ENCODE measurements around the gene GUCA1C.

The GUCA1C gene

DNA sequence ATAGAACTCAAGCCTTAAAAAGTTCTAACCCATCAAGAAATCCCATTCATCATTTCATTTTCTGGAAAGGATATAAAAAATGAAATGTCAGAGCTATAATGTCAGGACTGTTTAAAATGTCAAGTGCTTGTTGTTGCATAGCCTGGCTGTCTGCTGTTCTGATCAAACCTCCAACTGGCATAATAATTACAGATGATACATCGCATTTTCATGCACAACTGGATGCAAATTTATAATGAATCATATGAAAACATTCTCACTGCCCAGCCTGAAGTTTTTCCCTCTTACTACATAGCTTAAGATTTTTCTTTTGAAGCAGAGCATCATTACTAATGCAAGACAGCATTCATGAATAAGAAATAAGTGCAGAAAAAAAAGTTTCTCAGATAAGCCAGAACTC is 46.5 kb downstream of the GUCA1C start:
- no peak for DNase-seq

DNA sequence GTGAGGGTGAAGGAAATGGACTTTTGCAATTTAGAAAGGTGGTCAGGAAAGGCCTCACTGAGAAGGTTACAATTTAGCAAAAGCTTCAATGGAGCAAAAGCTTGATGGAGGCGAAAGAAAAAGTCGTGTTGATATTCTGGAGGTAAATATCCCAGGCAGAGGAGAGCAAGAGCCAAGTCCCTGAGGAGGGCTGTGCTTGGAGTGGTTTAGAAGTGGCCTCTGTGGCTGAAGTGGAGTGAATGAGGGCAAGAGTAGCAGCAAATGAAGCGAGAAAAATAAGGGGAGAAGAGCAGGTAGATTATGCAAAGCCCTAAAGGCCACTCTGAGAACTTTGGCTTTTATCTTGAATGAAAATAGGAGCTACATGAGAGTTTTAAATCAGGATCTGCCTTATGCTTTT is 54.1 kb downstream of the GUCA1C start:
- DNase-seq: no peak

DNA sequence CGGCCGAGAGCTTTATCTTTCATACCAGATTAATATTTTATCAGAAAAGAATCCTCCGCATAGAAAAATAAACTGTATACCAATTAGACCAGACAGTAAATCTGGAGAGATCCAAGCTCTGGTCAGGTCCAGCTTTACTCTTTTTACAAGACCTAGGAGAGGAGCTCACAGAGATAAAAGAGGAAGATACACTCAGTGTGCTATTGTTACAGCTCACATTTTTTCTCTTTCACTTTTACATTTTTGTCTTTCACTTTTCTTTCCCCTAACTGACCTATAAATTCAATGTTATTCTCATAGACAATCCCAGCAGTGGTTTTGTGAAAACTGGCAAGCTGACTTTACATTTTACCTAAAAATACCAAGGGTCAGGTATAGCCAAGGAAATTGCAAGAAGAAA is 55.8 kb downstream of the GUCA1C start:
- peak in 1 of 2 donors; percentile 80 for DNase-seq

DNA sequence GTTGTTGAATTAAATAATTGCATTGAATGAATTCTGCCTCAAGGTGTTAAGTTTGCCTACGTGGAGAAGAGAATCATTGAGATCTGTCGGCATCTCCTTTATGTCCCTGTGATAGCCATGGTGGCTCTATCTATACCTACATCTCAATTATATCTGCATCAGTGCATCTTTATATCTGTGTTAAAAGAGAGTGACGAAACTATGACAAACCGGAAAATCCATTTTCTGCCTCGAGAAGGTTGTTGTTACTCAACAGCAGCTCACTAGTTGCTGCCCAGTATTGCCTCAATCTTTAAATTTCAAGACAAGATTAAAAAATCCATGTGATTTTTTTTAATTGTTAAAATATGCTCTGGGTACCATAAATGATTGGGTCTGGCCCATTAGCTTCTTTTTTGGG is 58.7 kb downstream of the GUCA1C start:
- DNase-seq: no peak

DNA sequence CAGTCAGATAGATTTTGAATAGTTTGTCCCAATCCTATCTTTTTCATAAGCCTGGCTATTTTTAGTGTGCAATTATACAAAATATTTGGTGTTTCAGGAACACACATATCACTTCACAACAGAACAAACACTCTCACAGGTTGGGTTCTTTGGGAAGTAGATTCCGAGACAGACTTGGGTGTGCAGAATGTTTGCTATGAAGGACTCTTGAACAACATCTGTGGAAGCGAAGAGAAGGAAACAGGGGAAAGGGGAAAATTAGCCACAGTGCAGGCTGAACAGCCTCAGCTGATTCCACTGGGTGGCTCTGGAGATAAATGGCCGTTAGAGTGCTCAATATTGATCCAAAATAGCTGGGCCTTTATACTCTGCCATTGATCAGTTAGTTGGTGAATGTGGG is 61.8 kb downstream of the GUCA1C start:
- DNase-seq: no peak

DNA sequence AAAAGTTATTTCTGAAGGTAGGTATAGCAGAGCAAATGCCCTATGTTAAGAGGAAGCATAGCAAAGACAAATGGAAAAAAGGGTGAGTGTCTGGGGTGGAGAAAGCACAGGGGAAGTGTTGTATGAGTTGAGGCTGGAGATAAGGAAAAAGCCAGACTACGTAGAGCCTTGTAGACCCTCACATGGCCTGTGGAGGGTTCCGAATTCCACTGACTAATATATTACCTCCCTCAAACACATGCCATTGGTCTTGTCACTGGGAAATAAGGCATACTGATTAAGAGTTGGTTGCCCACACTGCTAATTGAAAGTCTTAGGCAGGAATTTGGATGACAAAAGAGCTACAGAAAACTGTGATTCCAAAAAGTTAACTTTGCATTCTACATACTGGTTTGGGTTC is 65.9 kb downstream of the GUCA1C start:
- no peak for DNase-seq

DNA sequence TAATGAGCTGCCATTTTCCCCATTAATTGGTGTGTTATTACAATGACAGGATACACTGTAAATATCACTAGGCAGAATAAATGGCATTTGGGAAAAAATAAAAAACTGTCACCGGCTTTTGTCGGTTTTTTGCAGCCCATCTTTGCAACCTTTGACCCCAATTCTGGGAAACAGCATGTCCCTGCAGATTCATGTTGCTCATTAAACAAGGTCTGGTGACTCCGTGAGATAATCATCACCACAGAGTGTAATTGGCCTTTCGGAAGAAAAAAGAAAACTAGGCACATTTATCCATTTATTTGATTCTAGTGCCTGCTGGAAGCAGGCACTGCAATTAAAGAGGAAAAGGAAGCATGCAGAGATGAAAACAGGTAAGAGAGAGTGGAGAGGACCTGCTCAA is 66.6 kb downstream of the GUCA1C start:
- no peak for DNase-seq

DNA sequence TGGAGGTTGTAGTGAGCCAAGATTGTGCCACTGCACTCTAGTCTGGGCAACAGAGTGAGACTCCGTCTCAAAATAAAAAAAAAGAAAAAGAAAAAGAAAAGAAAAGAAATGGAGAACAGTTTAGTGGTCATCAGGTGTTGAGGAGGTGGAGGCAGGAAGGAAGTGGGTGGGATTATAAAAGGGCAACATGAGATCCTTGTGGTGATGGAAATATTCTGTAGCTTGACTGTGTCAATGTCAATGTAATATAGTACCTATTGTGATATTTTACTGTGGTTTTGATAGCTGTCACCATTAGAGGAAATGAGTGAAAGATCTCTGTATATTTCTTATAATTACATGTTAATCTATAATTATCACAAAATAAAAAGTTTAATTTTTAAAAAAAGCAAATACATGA is 70.3 kb downstream of the GUCA1C start:
- no peak for DNase-seq

DNA sequence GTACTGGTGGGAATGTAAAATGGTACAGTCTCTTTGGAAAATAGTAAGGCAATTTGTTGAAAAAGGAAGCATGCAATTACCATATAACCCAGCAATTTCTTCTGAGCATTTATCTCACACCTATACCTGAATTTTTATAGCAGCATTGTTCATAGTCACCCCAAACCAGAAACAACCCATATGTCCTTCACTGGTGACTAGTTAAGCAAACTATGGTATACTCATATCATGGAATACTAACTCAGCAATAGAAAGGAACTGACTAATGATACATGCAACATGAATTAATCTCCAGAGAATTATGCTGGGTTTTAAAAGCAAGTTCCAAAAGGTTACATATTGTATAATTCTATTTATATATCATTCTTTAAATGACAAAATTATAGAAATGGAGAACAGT is 70.9 kb downstream of the GUCA1C start:
- DNase-seq: no peak

DNA sequence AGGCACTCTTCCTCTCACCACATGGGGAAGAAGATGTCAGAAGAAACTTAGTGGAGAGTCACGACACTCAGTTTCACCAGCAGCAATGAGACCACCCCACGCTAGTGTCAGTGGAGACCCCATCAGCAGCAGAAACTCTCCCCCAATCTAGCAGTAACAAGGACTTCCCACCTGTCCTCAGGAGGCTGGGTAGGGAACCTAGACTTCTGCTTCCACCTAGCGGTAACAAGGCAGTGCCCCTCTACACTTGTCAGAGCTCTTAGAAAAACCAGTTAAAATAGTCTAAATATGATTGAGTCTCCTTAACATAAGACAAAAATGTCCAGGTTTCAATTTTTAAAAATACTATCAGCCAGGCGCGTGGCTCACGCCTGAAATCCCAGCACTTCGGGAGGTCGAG is 73.8 kb downstream of the GUCA1C start:
- DNase-seq: no peak

DNA sequence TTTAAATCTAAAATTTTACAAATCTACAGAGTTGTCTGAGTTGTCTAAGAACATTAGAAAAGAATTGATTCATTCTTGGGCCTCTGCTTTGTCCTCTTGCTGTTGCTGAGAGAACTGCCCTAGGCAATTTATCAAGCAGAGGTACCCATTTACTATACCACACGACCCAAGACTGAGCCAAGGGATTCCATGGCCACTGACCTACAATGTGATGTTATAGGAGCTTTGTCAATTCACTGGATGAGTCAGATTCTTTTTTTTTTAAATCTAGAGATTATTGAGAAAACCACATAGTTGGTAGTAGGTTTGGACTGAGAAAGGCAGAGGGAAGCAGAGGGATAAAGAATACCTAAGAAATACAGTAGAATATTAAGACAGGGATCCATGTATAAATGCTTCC is 75.8 kb downstream of the GUCA1C start:
- no peak for DNase-seq

DNA sequence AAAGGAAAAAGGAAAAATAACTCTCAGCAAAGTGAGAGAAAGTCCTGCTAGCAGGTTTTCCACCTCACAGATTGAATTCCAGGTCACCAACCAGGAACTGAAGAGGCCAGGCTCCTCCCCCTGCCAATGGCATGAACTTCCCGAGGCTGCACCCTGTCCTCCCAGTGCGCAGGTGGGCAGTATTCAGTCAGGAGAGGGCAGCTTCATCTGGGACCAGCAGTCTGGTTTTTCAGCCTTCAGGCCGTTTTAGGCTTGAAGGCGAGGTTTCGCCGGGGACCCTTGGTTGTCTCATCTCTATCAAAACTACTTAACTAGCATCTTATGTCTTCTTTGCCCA is 89.9 kb downstream of the GUCA1C start:
- no peak for DNase-seq

DNA sequence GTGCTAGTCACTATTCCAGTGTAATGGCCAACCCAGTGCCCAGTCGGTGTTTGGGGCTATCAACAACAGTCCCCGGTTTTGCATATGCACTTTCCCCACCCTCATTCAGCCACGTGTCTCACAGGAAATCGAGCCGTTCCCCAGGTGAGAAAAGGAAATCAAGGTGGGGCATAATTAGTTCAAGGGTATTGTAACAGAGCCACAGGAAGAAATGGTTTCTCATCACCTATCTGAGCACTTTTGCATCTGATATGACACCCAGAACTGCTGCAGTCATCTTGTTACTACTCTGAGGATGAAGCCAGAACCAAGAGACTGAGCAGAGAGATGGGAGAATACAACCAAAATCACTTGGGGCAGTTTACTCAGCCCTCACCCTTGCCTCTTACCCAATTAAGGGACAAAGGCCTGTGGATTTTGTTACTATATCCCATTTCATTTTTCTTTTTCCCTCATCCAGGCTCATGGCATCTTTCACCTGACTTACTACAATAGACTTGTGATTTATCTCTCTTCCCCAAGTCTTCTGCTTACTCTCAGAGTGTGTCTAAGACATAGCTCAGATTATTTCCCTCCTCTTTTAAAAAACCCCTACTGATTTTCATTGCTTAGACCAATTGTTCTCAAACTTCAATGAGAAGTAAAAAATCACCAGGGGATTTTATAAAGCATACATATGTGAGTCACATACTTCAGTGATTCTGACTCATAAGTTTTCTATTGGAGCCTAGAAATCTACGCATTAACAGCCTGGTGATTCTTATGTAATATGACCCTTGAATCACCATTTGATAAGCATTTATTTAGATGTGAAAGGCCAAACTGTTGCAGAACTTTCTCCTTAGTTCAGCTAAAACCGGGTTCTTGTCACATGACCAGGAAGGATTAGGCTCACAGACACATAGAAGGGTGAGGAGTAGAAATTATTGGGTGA is 90.5 kb downstream of the GUCA1C start:
- DNase-seq: no peak

DNA sequence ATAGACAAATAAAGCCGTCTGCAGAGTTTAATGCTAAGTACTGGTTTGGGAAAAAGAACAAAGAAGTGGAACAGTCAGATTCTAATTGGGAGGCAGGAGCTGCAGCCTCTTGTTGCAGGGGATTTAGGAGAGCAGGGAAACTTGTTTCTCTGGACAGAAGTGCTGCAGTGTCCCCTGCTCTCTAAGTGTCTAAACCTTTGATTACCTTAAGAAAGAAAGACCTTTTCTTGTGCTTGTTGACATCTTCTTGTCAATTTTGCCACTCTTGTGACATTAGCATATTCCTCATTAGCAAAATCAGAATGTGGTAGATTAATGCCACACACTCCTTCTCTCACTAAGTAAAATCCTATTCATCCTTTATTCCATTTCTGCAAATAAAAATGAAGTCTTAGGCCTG is 92.3 kb downstream of the GUCA1C start:
- no peak for DNase-seq

Data from bone marrow (tissue), 2 donors.